ENCODE measurements around the gene SPEG. TPM values are rescaled to one million over a fixed set of nuclear protein-coding genes. Genes with fewer than 3 reads are reported as not detected.

The SPEG gene
- total and polyA plus RNA-seq, 2 of the 8 experiments (the other 6 are each of a cell fraction or from before 2014, with no cell fraction given) = 19.9 to 32.0 TPM

GRCh38 chr2:219441451-219442255, 7.0 kb downstream of the SPEG start:
- H2BK120ac ChIP-seq (replicated peaks; ENCODE audit: low read depth, low read length) = no peak overlapping the region
- H2BK20ac ChIP-seq (ENCODE audit: low read length) = no peak overlapping the region
- peaks cover 0 to 17% (median 11%) of the 10 kb centered on the region in 4 experiments; a peak in 5 of 7 replicates for H3K27me3 ChIP-seq (replicated peaks in 1 of 4; ENCODE audit: control insufficient read depth in 3 of 4, extremely low read depth in 1 of 4, insufficient read depth in 3 of 4, low read length in 3 of 4)
- H4K5ac ChIP-seq (ENCODE audit: insufficient read length, low read depth, low read length) = peak overlapping the region; percentile 26
- no peak overlapping the region for H2AK5ac ChIP-seq (ENCODE audit: low read depth, low read length)
- peak overlapping the region; percentile 78; the same call in 1 of the 2 replicates for H2BK5ac ChIP-seq (ENCODE audit: low read depth, low read length)
- peak overlapping the region; percentile 71 to 98 for H3K4me2 ChIP-seq (ENCODE audit: insufficient read depth in 1 of 2, low read depth in 2 of 2, low read length in 2 of 2)
- H3K4me3 ChIP-seq (ENCODE audit: extremely low read depth in 1 of 4, insufficient read depth in 2 of 4, low read depth in 3 of 4, low read length in 4 of 4) = peak overlapping the region; percentile 47 to 66 (median 54)
- H3K23me2 ChIP-seq (ENCODE audit: low read depth, low read length) = peaks cover 6% of the 10 kb centered on the region; the same call in 1 of the 2 replicates
- H3K27ac ChIP-seq (ENCODE audit: low read depth, low read length) = no peak overlapping the region
- no peak overlapping the region; the same call in 1 of the 2 replicates for H2BK12ac ChIP-seq (ENCODE audit: low read depth, low read length)
- peaks cover 0 to 19% (median 7%) of the 10 kb centered on the region in 4 experiments; a peak in 6 of 7 replicates for H3K4me1 ChIP-seq (replicated peaks in 1 of 4; ENCODE audit: control insufficient read depth in 3 of 4, insufficient read depth in 4 of 4, low read length in 3 of 4)
- H3K36me3 ChIP-seq (ENCODE audit: control insufficient read depth in 2 of 4, insufficient read depth in 4 of 4, low read length in 3 of 4) = no peaks in the 10 kb centered on the region
- H3K56ac ChIP-seq (replicated peaks; ENCODE audit: insufficient read length, low read depth, low read length) = no peak overlapping the region
- H2BK15ac ChIP-seq (ENCODE audit: low read length) = peak overlapping the region; percentile 72; the same call in 1 of the 2 replicates
- H2AFZ ChIP-seq (ENCODE audit: low read length) = peak overlapping the region; percentile 28; the same call in 1 of the 2 replicates
- POLR2A ChIA-PET (ENCODE audit: partially characterized antibody) = interaction anchor here (1.0 to 1.9 kb wide), 10 partner anchors 11 to 86 kb away, joined by 3 to 5 read pairs (median 4); no protein-coding TSS in a partner anchor
- no peaks in the 10 kb centered on the region for H3K79me1 ChIP-seq (ENCODE audit: low read depth, low read length)
- peak overlapping the region; percentile 92 for H4K91ac ChIP-seq (replicated peaks; ENCODE audit: insufficient read length, low read length)
- H4K20me1 ChIP-seq (replicated peaks in 1 of 2; ENCODE audit: control insufficient read depth in 1 of 2, insufficient read depth in 2 of 2, low read length in 2 of 2) = peaks cover 0 to 11% of the 10 kb centered on the region in 2 experiments
- no peak overlapping the region for H3K4ac ChIP-seq (replicated peaks; ENCODE audit: insufficient read length, low read depth, low read length)
- peak in 1 of 2 experiments; percentile 68 for DNase-seq (ENCODE audit: low read depth in 1 of 2, low spot score in 2 of 2)
- 9% methylated on average over 25 of the region's 78 CpGs; no CpG with 5 or more reads in 1 of the 2 experiments for WGBS, 2 experiments (ENCODE audit: extremely low coverage in 1 of 2, insufficient coverage in 1 of 2, insufficient read length in 1 of 2, insufficient replicate concordance in 2 of 2, low coverage in 1 of 2, low lambda C conversion rate in 2 of 2, missing lambda C conversion rate in 1 of 2)
- no peak overlapping the region for H3K9ac ChIP-seq (replicated peaks in 1 of 4; ENCODE audit: extremely low read depth in 1 of 4, low read depth in 3 of 4, low read length in 3 of 4)
- H3K14ac ChIP-seq (ENCODE audit: insufficient read length) = no peak overlapping the region
- H3K9me3 ChIP-seq (ENCODE audit: insufficient read depth in 2 of 2, low read depth in 1 of 2, low read length in 1 of 2) = no peaks in the 10 kb centered on the region
- no peak overlapping the region for H4K8ac ChIP-seq (ENCODE audit: extremely low read depth, insufficient read depth, low read length)
- no peak for FAIRE-seq
- H3K79me2 ChIP-seq (ENCODE audit: control insufficient read depth in 1 of 2, insufficient read depth in 2 of 2, low read length in 2 of 2) = no peaks in the 10 kb centered on the region
- peak overlapping the region; percentile 85 for H3K18ac ChIP-seq (ENCODE audit: extremely low read depth, low read length)
- no peak overlapping the region for H3K23ac ChIP-seq (ENCODE audit: insufficient read length)
- CTCF ChIA-PET (ENCODE audit: partially characterized antibody) = interaction anchor here (1.1 to 113.1 kb wide), 4 partner anchors 17 to 53 kb away, joined by 3 to 7248 read pairs (median 3717); partner anchors contain the start of genes ASIC4, CHPF, DES and GMPPA
- TF ChIP-seq ZNF274 (IDR thresholded peaks at IDR 0.05; ENCODE audit: borderline replicate concordance, extremely low read depth, low read length) = no peak
- no peak for TF ChIP-seq TCF12 (IDR thresholded peaks at IDR 0.05; ENCODE audit: low read depth, low read length)
- no peak for TF ChIP-seq CEBPB (IDR thresholded peaks at IDR 0.05; ENCODE audit: low read depth, low read length)
- TF ChIP-seq ATF3 (IDR thresholded peaks at IDR 0.05; ENCODE audit: insufficient read depth, low read depth, low read length) = no peak
- TF ChIP-seq GABPA (IDR thresholded peaks at IDR 0.05; ENCODE audit: borderline replicate concordance, insufficient read depth, low read length) = no peak
- no peak for TF ChIP-seq SP4 (IDR thresholded peaks at IDR 0.05; ENCODE audit: low read length)
- no peak for TF ChIP-seq RXRA (IDR thresholded peaks at IDR 0.05; ENCODE audit: insufficient read depth, low read depth, low read length)
- no peak for TF ChIP-seq TEAD4 (IDR thresholded peaks at IDR 0.05; ENCODE audit: low read depth, low read length)
- TF ChIP-seq SUZ12 (IDR thresholded peaks at IDR 0.05; ENCODE audit: low read length) = no peak
- TF ChIP-seq ASH2L (IDR thresholded peaks at IDR 0.05; ENCODE audit: low read length) = no peak
- TF ChIP-seq SIN3A (conservative IDR thresholded peaks at IDR 0.05 in 1 of 2, IDR thresholded peaks at IDR 0.05 in 1 of 2; ENCODE audit: low read depth in 1 of 2, low read length in 2 of 2) = 0 out of 4 replicates have a peak, but pooled peaks of 1 of the 2 experiments have one; percentile 6
